ENCODE data around the gene SLC39A11. TPM values are rescaled to one million over a fixed set of nuclear protein-coding genes. Genes with fewer than 3 reads are reported as not detected.

The SLC39A11 gene
- total RNA-seq, 1 experiment from 2014 or later: 18.9 TPM

DNA sequence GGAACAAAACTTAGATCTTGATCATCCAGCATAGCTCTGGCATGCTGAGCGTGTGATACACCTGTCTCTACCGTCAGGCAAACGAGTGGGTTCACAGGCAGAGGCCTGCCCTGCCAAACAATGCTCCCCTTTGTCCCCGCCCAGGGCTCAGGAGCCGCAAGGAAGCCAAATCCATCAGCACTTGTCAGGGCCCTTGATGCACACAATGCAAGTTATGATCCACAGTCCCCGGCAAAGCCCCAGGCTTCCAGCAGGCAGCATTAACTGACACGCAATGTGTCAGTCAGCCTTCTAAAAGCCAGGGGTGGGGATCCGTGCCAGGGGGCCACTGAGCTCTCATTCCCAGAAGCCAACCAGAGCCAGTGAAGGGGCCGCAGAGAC, 460.9 kb downstream of the SLC39A11 start:
- no peaks in the 10 kb centered on the region; the same call in 1 of the 2 replicates for H3K27me3 Mint-ChIP-seq (ENCODE audit: low read depth)
- ChIA-PET POLR2A (no interaction called here), CTCF (interaction anchor here (1.2 kb wide), 1 partner anchor 75 kb away, joined by 3 read pairs; no protein-coding TSS in a partner anchor)
- DNase-seq (ENCODE audit: low spot score) (no peak), ATAC-seq (no peak)
- no peaks in the 10 kb centered on the region for H3K36me3 Mint-ChIP-seq
- no peak overlapping the region for H3K4me3 Mint-ChIP-seq
- H3K4me1 Mint-ChIP-seq: peaks cover 2% of the 10 kb centered on the region; the same call in 1 of the 2 replicates
- H3K27ac Mint-ChIP-seq: no peak overlapping the region
- peaks cover 6% of the 10 kb centered on the region for H3K9me3 Mint-ChIP-seq
- TF ChIP-seq, protein P1, sequence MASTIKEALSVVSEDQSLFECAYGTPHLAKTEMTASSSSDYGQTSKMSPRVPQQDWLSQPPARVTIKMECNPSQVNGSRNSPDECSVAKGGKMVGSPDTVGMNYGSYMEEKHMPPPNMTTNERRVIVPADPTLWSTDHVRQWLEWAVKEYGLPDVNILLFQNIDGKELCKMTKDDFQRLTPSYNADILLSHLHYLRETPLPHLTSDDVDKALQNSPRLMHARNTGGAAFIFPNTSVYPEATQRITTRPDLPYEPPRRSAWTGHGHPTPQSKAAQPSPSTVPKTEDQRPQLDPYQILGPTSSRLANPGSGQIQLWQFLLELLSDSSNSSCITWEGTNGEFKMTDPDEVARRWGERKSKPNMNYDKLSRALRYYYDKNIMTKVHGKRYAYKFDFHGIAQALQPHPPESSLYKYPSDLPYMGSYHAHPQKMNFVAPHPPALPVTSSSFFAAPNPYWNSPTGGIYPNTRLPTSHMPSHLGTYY (CRISPR knock-in tag; IDR thresholded peaks at IDR 0.05): no peak
- no peak for TF ChIP-seq MYBL2 (CRISPR knock-in tag; IDR thresholded peaks at IDR 0.05)
- TF ChIP-seq FOXK1 (CRISPR knock-in tag; IDR thresholded peaks at IDR 0.05): no peak
- no peak for TF ChIP-seq ETV6 (CRISPR knock-in tag; IDR thresholded peaks at IDR 0.05)
- no peak for TF ChIP-seq CREM (CRISPR knock-in tag; IDR thresholded peaks at IDR 0.05)
- TF ChIP-seq RELA (CRISPR knock-in tag; IDR thresholded peaks at IDR 0.05; ENCODE audit: borderline replicate concordance): no peak
- no peak for TF ChIP-seq PRRX2 (CRISPR knock-in tag; IDR thresholded peaks at IDR 0.05)
- no peak for TF ChIP-seq GRHL2 (CRISPR knock-in tag; IDR thresholded peaks at IDR 0.05; ENCODE audit: insufficient replicate concordance, severe bottlenecking)
- TF ChIP-seq GTF2I (CRISPR knock-in tag; conservative IDR thresholded peaks at IDR 0.05): no peak
- TF ChIP-seq TP53 (CRISPR knock-in tag; IDR thresholded peaks at IDR 0.05): no peak
- no peak for TF ChIP-seq ZNF263 (CRISPR knock-in tag; IDR thresholded peaks at IDR 0.05; ENCODE audit: low read depth)

DNA sequence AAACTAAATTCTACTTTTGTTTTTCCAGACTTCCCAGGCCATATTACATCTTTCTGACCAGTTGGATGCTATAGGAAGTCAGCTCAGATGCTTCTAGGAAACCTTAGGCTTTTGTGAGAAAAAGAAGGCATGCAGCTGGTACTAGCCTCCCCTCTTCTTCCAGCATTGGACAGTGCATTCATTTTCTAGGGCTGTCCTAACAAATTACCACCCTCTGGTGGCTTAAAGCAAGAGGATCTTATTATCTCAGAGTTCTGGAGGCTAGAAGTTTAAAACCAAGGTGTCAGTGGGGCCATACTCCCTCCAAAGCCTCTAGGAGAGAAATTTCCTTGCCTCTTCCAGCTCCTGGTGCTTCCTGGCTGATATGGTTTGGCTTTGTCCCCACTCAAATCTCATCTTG, 467.8 kb downstream of the SLC39A11 start:
- Mint-ChIP-seq H3K4me3 (no peak overlapping the region), H3K4me1 (peaks cover 22% of the 10 kb centered on the region), H3K27ac (no peak overlapping the region), H3K36me3 (no peaks in the 10 kb centered on the region), H3K9me3 (peaks cover 25% of the 10 kb centered on the region), H3K27me3 (ENCODE audit: low read depth) (no peaks in the 10 kb centered on the region; the same call in 1 of the 2 replicates)
- ChIA-PET CTCF (interaction anchor here (0.6 to 2.7 kb wide), 4 partner anchors 10 to 68 kb away, joined by 3 to 13 read pairs (median 3); no protein-coding TSS in a partner anchor), POLR2A (no interaction called here)
- ATAC-seq: no peak
- no peak for DNase-seq (ENCODE audit: low spot score)
- TF ChIP-seq GRHL2 (CRISPR knock-in tag; IDR thresholded peaks at IDR 0.05; ENCODE audit: insufficient replicate concordance, severe bottlenecking): no peak
- TF ChIP-seq MYBL2 (CRISPR knock-in tag; IDR thresholded peaks at IDR 0.05): no peak
- TF ChIP-seq, protein P2, sequence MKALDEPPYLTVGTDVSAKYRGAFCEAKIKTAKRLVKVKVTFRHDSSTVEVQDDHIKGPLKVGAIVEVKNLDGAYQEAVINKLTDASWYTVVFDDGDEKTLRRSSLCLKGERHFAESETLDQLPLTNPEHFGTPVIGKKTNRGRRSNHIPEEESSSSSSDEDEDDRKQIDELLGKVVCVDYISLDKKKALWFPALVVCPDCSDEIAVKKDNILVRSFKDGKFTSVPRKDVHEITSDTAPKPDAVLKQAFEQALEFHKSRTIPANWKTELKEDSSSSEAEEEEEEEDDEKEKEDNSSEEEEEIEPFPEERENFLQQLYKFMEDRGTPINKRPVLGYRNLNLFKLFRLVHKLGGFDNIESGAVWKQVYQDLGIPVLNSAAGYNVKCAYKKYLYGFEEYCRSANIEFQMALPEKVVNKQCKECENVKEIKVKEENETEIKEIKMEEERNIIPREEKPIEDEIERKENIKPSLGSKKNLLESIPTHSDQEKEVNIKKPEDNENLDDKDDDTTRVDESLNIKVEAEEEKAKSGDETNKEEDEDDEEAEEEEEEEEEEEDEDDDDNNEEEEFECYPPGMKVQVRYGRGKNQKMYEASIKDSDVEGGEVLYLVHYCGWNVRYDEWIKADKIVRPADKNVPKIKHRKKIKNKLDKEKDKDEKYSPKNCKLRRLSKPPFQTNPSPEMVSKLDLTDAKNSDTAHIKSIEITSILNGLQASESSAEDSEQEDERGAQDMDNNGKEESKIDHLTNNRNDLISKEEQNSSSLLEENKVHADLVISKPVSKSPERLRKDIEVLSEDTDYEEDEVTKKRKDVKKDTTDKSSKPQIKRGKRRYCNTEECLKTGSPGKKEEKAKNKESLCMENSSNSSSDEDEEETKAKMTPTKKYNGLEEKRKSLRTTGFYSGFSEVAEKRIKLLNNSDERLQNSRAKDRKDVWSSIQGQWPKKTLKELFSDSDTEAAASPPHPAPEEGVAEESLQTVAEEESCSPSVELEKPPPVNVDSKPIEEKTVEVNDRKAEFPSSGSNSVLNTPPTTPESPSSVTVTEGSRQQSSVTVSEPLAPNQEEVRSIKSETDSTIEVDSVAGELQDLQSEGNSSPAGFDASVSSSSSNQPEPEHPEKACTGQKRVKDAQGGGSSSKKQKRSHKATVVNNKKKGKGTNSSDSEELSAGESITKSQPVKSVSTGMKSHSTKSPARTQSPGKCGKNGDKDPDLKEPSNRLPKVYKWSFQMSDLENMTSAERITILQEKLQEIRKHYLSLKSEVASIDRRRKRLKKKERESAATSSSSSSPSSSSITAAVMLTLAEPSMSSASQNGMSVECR (CRISPR knock-in tag; IDR thresholded peaks at IDR 0.05; ENCODE audit: borderline replicate concordance): no peak
- TF ChIP-seq, protein P3, sequence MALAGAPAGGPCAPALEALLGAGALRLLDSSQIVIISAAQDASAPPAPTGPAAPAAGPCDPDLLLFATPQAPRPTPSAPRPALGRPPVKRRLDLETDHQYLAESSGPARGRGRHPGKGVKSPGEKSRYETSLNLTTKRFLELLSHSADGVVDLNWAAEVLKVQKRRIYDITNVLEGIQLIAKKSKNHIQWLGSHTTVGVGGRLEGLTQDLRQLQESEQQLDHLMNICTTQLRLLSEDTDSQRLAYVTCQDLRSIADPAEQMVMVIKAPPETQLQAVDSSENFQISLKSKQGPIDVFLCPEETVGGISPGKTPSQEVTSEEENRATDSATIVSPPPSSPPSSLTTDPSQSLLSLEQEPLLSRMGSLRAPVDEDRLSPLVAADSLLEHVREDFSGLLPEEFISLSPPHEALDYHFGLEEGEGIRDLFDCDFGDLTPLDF (CRISPR knock-in tag; IDR thresholded peaks at IDR 0.05): no peak
- TF ChIP-seq, protein P4, sequence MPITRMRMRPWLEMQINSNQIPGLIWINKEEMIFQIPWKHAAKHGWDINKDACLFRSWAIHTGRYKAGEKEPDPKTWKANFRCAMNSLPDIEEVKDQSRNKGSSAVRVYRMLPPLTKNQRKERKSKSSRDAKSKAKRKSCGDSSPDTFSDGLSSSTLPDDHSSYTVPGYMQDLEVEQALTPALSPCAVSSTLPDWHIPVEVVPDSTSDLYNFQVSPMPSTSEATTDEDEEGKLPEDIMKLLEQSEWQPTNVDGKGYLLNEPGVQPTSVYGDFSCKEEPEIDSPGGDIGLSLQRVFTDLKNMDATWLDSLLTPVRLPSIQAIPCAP (CRISPR knock-in tag; IDR thresholded peaks at IDR 0.05): no peak
- TF ChIP-seq, protein P5, sequence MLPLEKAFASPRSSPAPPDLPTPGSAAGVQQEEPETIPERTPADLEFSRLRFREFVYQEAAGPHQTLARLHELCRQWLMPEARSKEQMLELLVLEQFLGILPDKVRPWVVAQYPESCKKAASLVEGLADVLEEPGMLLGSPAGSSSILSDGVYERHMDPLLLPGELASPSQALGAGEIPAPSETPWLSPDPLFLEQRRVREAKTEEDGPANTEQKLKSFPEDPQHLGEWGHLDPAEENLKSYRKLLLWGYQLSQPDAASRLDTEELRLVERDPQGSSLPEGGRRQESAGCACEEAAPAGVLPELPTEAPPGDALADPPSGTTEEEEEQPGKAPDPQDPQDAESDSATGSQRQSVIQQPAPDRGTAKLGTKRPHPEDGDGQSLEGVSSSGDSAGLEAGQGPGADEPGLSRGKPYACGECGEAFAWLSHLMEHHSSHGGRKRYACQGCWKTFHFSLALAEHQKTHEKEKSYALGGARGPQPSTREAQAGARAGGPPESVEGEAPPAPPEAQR (CRISPR knock-in tag; IDR thresholded peaks at IDR 0.05): no peak
- TF ChIP-seq NFYB (CRISPR knock-in tag; conservative IDR thresholded peaks at IDR 0.05; ENCODE audit: low read depth): no peak
- TF ChIP-seq ZNF317 (CRISPR knock-in tag; IDR thresholded peaks at IDR 0.05; ENCODE audit: borderline replicate concordance, low read depth): no peak
- TF ChIP-seq FOXJ3 (CRISPR knock-in tag; IDR thresholded peaks at IDR 0.05; ENCODE audit: borderline replicate concordance): no peak
- no peak for TF ChIP-seq SP1 (CRISPR knock-in tag; conservative IDR thresholded peaks at IDR 0.05)
- no peak for TF ChIP-seq SMAD3 (CRISPR knock-in tag; IDR thresholded peaks at IDR 0.05; ENCODE audit: borderline replicate concordance)
- TF ChIP-seq JAZF1 (CRISPR knock-in tag; IDR thresholded peaks at IDR 0.05): no peak
- TF ChIP-seq, protein P6, sequence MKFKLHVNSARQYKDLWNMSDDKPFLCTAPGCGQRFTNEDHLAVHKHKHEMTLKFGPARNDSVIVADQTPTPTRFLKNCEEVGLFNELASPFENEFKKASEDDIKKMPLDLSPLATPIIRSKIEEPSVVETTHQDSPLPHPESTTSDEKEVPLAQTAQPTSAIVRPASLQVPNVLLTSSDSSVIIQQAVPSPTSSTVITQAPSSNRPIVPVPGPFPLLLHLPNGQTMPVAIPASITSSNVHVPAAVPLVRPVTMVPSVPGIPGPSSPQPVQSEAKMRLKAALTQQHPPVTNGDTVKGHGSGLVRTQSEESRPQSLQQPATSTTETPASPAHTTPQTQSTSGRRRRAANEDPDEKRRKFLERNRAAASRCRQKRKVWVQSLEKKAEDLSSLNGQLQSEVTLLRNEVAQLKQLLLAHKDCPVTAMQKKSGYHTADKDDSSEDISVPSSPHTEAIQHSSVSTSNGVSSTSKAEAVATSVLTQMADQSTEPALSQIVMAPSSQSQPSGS (CRISPR knock-in tag; IDR thresholded peaks at IDR 0.05; ENCODE audit: borderline replicate concordance, low read depth): no peak
- TF ChIP-seq, protein P7, sequence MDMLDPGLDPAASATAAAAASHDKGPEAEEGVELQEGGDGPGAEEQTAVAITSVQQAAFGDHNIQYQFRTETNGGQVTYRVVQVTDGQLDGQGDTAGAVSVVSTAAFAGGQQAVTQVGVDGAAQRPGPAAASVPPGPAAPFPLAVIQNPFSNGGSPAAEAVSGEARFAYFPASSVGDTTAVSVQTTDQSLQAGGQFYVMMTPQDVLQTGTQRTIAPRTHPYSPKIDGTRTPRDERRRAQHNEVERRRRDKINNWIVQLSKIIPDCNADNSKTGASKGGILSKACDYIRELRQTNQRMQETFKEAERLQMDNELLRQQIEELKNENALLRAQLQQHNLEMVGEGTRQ (CRISPR knock-in tag; IDR thresholded peaks at IDR 0.05): no peak
- no peak for TF ChIP-seq SOX15 (CRISPR knock-in tag; IDR thresholded peaks at IDR 0.05)
